Measurements from ENCODE around the gene TMEM72. TPM values are rescaled to one million over a fixed set of nuclear protein-coding genes. Genes with fewer than 3 reads are reported as not detected.

TMEM72 gene
- polyA plus RNA-seq, 1 donor from 2014 or later: 1.4 TPM

GRCh38 chr10:44949127-44949802 is 38.1 kb downstream of the TMEM72 start:
- Histone ChIP-seq H3F3A (ENCODE audit: insufficient read depth, low read length, poor library complexity, severe bottlenecking) (no peaks in the 10 kb centered on the region), H3K9me2 (ENCODE audit: insufficient read depth, low read length) (no peaks in the 10 kb centered on the region), H3K4me3 (ENCODE audit: low read length) (no peak overlapping the region), H3K4me2 (ENCODE audit: low read length) (no peak overlapping the region), H3K9me3 (ENCODE audit: low read length) (no peaks in the 10 kb centered on the region), H4K20me1 (ENCODE audit: insufficient read depth) (no peaks in the 10 kb centered on the region), H3K79me2 (replicated peaks; ENCODE audit: insufficient read depth, low read length) (no peaks in the 10 kb centered on the region), H3K36me3 (ENCODE audit: insufficient read depth, low read length) (no peaks in the 10 kb centered on the region), H3K9ac (ENCODE audit: low read length) (no peak overlapping the region), H3K27me3 (ENCODE audit: insufficient read depth, low read depth, low read length) (no peaks in the 10 kb centered on the region), H2AFZ (ENCODE audit: low read depth, low read length) (no peak overlapping the region), H3K27ac (ENCODE audit: low read length) (no peak overlapping the region)
- TF ChIP-seq EZH2 (IDR thresholded peaks at IDR 0.05; ENCODE audit: borderline replicate concordance, insufficient read depth, low read length, poor library complexity, severe bottlenecking) (no peak), REST (IDR thresholded peaks at IDR 0.05; ENCODE audit: borderline replicate concordance) (no peak), MXI1 (conservative IDR thresholded peaks at IDR 0.05; ENCODE audit: poor library complexity, severe bottlenecking) (no peak)

GRCh38 chr10:44949915-44950314 is 38.8 kb downstream of the TMEM72 start:
- no peak overlapping the region for H3K9ac ChIP-seq (ENCODE audit: low read length)
- no peaks in the 10 kb centered on the region for H3F3A ChIP-seq (ENCODE audit: insufficient read depth, low read length, poor library complexity, severe bottlenecking)
- no peaks in the 10 kb centered on the region for H3K9me3 ChIP-seq (ENCODE audit: low read length)
- no peak overlapping the region for H3K4me3 ChIP-seq (ENCODE audit: low read length)
- H4K20me1 ChIP-seq (ENCODE audit: insufficient read depth): no peaks in the 10 kb centered on the region
- H2AFZ ChIP-seq (ENCODE audit: low read depth, low read length): no peak overlapping the region
- no peak overlapping the region for H3K27ac ChIP-seq (ENCODE audit: low read length)
- no peak for TF ChIP-seq TAF1 (IDR thresholded peaks at IDR 0.05; ENCODE audit: low read depth)
- TF ChIP-seq MXI1 (conservative IDR thresholded peaks at IDR 0.05; ENCODE audit: poor library complexity, severe bottlenecking): no peak
- TF ChIP-seq SMC3 (conservative IDR thresholded peaks at IDR 0.05; ENCODE audit: poor library complexity): no peak
- no peak for TF ChIP-seq EZH2 (IDR thresholded peaks at IDR 0.05; ENCODE audit: borderline replicate concordance, insufficient read depth, low read length, poor library complexity, severe bottlenecking)
- TF ChIP-seq EP300 (conservative IDR thresholded peaks at IDR 0.05; ENCODE audit: poor library complexity, severe bottlenecking): no peak
- TF ChIP-seq POLR2AphosphoS5 (IDR thresholded peaks at IDR 0.05): no peak
- no peak for TF ChIP-seq REST (IDR thresholded peaks at IDR 0.05; ENCODE audit: borderline replicate concordance)
- no peak for TF ChIP-seq CTCF (IDR thresholded peaks at IDR 0.05; ENCODE audit: poor library complexity, severe bottlenecking)
- no peak for TF ChIP-seq RAD21 (conservative IDR thresholded peaks at IDR 0.05)
- no peaks in the 10 kb centered on the region for H3K27me3 ChIP-seq (ENCODE audit: insufficient read depth, low read depth, low read length)
- no peak overlapping the region for H3K4me2 ChIP-seq (ENCODE audit: low read length)
- no peaks in the 10 kb centered on the region for H3K79me2 ChIP-seq (replicated peaks; ENCODE audit: insufficient read depth, low read length)
- no peaks in the 10 kb centered on the region for H3K9me2 ChIP-seq (ENCODE audit: insufficient read depth, low read length)
- H3K36me3 ChIP-seq (ENCODE audit: insufficient read depth, low read length): no peaks in the 10 kb centered on the region

All from neural cell (in vitro differentiated cells).